Measurements from ENCODE around the gene EAF1. TPM values are rescaled to one million over a fixed set of nuclear protein-coding genes. Genes with fewer than 3 reads are reported as not detected.

EAF1 gene
- total and polyA plus RNA-seq, 2 donors (not counting 1 experiment from before 2014, with no cell fraction given) = 8.3 to 19.8 TPM

DNA sequence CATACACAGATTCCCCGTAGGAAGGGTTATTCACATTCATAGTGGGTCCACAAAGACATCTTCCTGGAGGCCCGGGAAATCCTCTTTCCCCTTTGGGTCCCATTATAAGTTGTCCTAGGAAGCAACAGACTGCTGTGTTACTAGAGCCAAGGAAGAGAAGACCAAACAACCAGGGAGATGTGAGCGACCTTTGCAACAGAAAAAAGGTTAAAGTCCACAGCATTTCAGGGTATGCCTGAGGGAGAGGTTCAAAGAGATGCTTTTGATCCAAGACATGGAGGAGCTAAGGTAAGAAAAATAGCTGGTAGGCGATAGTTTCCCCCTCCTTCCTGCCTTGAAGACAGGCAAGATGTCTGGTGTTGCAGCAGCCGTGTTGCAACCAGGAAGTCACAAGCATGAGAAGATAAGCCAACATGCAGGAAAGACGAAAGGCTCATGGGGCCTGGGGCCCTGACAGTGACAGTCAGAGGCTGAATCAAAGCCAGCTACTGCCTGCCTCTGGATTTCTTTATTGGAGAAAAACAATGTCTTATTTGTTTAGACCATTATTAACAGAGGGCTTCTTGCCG is 30.9 kb downstream of the EAF1 start:
- H3K9ac ChIP-seq (ENCODE audit: low read length) = no peak overlapping the region
- no peak overlapping the region for H3K27ac ChIP-seq (ENCODE audit: low read length in 2 of 2)
- WGBS (ENCODE audit: insufficient coverage) = 86% methylated on average over 5 of the region's 7 CpGs
- H3K4me3 ChIP-seq (ENCODE audit: control extremely low read depth in 1 of 5, extremely low read depth in 1 of 5, insufficient read depth in 1 of 5, low read depth in 2 of 5, low read length in 4 of 5) = no peak overlapping the region
- POLR2A ChIA-PET = no interaction called here
- no peak overlapping the region for H3K4me3 Mint-ChIP-seq
- DNase-seq (no peak), ATAC-seq (ENCODE audit: low read depth) (no peak)
- H3K27me3 Mint-ChIP-seq = no peaks in the 10 kb centered on the region
- H3K9me3 Mint-ChIP-seq (ENCODE audit: insufficient read depth) = no peaks in the 10 kb centered on the region
- no peak overlapping the region for H2AFZ ChIP-seq (ENCODE audit: insufficient read depth, low read depth, low read length, poor library complexity, severe bottlenecking)
- CTCF ChIA-PET = no interaction called here
- TF ChIP-seq EZH2 (IDR thresholded peaks at IDR 0.05; ENCODE audit: borderline replicate concordance, insufficient read depth, low read depth, low read length, poor library complexity, severe bottlenecking) (no peak), CTCF (IDR thresholded peaks at IDR 0.05) (no peak)
- H3K36me3 ChIP-seq (replicated peaks in 1 of 2; ENCODE audit: control extremely low read depth in 1 of 2, control insufficient read depth in 1 of 2, extremely low read depth in 1 of 2, insufficient read depth in 2 of 2, low read length in 1 of 2) = no peaks in the 10 kb centered on the region
- no peak overlapping the region for H3K27ac Mint-ChIP-seq
- H3K4me2 ChIP-seq (replicated peaks; ENCODE audit: low read depth, low read length, poor library complexity, severe bottlenecking) = no peak overlapping the region
- no peaks in the 10 kb centered on the region for H3K4me1 ChIP-seq (ENCODE audit: control insufficient read depth in 2 of 2, insufficient read depth in 2 of 2, low read length in 2 of 2)
- H3K4me1 Mint-ChIP-seq = no peaks in the 10 kb centered on the region
- H4K20me1 ChIP-seq (ENCODE audit: control insufficient read depth, insufficient read depth, low read length, poor library complexity, severe bottlenecking) = no peaks in the 10 kb centered on the region
- no peaks in the 10 kb centered on the region for H3K27me3 ChIP-seq (replicated peaks in 1 of 4; ENCODE audit: control extremely low read depth in 1 of 4, control insufficient read depth in 3 of 4, insufficient read depth in 4 of 4, low read length in 3 of 4)
- no peaks in the 10 kb centered on the region for H3K79me2 ChIP-seq (ENCODE audit: control insufficient read depth, insufficient read depth, low read length)
- no peaks in the 10 kb centered on the region for H3K9me3 ChIP-seq (ENCODE audit: control extremely low read depth in 1 of 3, control insufficient read depth in 2 of 3, insufficient read depth in 1 of 3, low read length in 2 of 3)
- intact Hi-C loops (cut with micrococcal nuclease) = no loop called here

GRCh38 chr3:15460891-15461531 is 33.6 kb downstream of the EAF1 start:
- H3K27ac ChIP-seq (ENCODE audit: low read length in 2 of 2) = no peak overlapping the region
- no peak overlapping the region for H3K4me2 ChIP-seq (replicated peaks; ENCODE audit: low read depth, low read length, poor library complexity, severe bottlenecking)
- no peak for TF ChIP-seq CTCF (IDR thresholded peaks at IDR 0.05)
- no peak for TF ChIP-seq EZH2 (IDR thresholded peaks at IDR 0.05; ENCODE audit: borderline replicate concordance, insufficient read depth, low read depth, low read length, poor library complexity, severe bottlenecking)
- H4K20me1 ChIP-seq (ENCODE audit: control insufficient read depth, insufficient read depth, low read length, poor library complexity, severe bottlenecking) = no peaks in the 10 kb centered on the region
- no peaks in the 10 kb centered on the region for H3K79me2 ChIP-seq (ENCODE audit: control insufficient read depth, insufficient read depth, low read length)
- 7% methylated on average over 4 of the region's 4 CpGs for WGBS (ENCODE audit: insufficient coverage)
- Mint-ChIP-seq H3K4me1 (no peaks in the 10 kb centered on the region), H3K27me3 (no peaks in the 10 kb centered on the region), H3K4me3 (no peak overlapping the region), H3K27ac (no peak overlapping the region), H3K9me3 (ENCODE audit: insufficient read depth) (no peaks in the 10 kb centered on the region)
- POLR2A ChIA-PET = no interaction called here
- H3K9ac ChIP-seq (ENCODE audit: low read length) = no peak overlapping the region
- H2AFZ ChIP-seq (ENCODE audit: insufficient read depth, low read depth, low read length, poor library complexity, severe bottlenecking) = no peak overlapping the region
- no peaks in the 10 kb centered on the region for H3K27me3 ChIP-seq (replicated peaks in 1 of 4; ENCODE audit: control extremely low read depth in 1 of 4, control insufficient read depth in 3 of 4, insufficient read depth in 4 of 4, low read length in 3 of 4)
- H3K9me3 ChIP-seq (ENCODE audit: control extremely low read depth in 1 of 3, control insufficient read depth in 2 of 3, insufficient read depth in 1 of 3, low read length in 2 of 3) = no peaks in the 10 kb centered on the region
- intact Hi-C loops (cut with micrococcal nuclease) = no loop called here
- DNase-seq (no peak), ATAC-seq (ENCODE audit: low read depth) (no peak)
- H3K36me3 ChIP-seq (replicated peaks in 1 of 2; ENCODE audit: control extremely low read depth in 1 of 2, control insufficient read depth in 1 of 2, extremely low read depth in 1 of 2, insufficient read depth in 2 of 2, low read length in 1 of 2) = no peaks in the 10 kb centered on the region
- CTCF ChIA-PET = no interaction called here
- H3K4me3 ChIP-seq (ENCODE audit: control extremely low read depth in 1 of 5, extremely low read depth in 1 of 5, insufficient read depth in 1 of 5, low read depth in 2 of 5, low read length in 4 of 5) = no peak overlapping the region
- no peaks in the 10 kb centered on the region for H3K4me1 ChIP-seq (ENCODE audit: control insufficient read depth in 2 of 2, insufficient read depth in 2 of 2, low read length in 2 of 2)

Data from B cell (primary cell).